ENCODE measurements around the gene TUT4. TPM values are rescaled to one million over a fixed set of nuclear protein-coding genes. Genes with fewer than 3 reads are reported as not detected.

TUT4 gene
- total and polyA plus RNA-seq, 2 experiments from 2014 or later = 69.9 to 116 TPM

GRCh38 chr1:52511439-52511838, 41.5 kb downstream of the TUT4 start:
- Histone ChIP-seq H3K9me2 (ENCODE audit: insufficient read depth) (no peaks in the 10 kb centered on the region), H3K4me2 (no peak overlapping the region), H3K4me1 (ENCODE audit: insufficient read depth) (no peaks in the 10 kb centered on the region), H2AFZ (no peak overlapping the region), H4K20me1 (replicated peaks; ENCODE audit: insufficient read depth) (no peaks in the 10 kb centered on the region; the same call in 1 of the 2 replicates), H3K27ac (ENCODE audit: low read depth) (no peak overlapping the region), H3F3A (replicated peaks; ENCODE audit: low read depth) (no peaks in the 10 kb centered on the region), H3K36me3 (ENCODE audit: insufficient read depth) (peaks cover 5% of the 10 kb centered on the region; the same call in 1 of the 2 replicates), H3K4me3 (no peak overlapping the region), H3K27me3 (ENCODE audit: insufficient read depth) (no peaks in the 10 kb centered on the region), H3K79me2 (replicated peaks; ENCODE audit: insufficient read depth) (0 out of 2 replicates have a peak, but pooled peaks cover 8% of the 10 kb centered on the region)
- DNase-seq (ENCODE audit: low spot score) (no peak), ATAC-seq (no peak)
- Mint-ChIP-seq H3K36me3 (ENCODE audit: low read depth) (no peaks in the 10 kb centered on the region; the same call in 2 of the 3 replicates), H3K9me3 (no peaks in the 10 kb centered on the region), H3K27me3 (ENCODE audit: insufficient read depth, low read depth, poor library complexity) (no peaks in the 10 kb centered on the region), H3K4me3 (no peak overlapping the region), H3K4me1 (no peaks in the 10 kb centered on the region), H3K27ac (no peak overlapping the region)
- TF ChIP-seq ETS1 (IDR thresholded peaks at IDR 0.05) (no peak), CREB1 (CRISPR knock-in tag; IDR thresholded peaks at IDR 0.05; ENCODE audit: low read depth) (no peak), JUNB (IDR thresholded peaks at IDR 0.05; ENCODE audit: unreplicated experiment) (no peak), ZNF462 (CRISPR knock-in tag; IDR thresholded peaks at IDR 0.05) (no peak), POLR2AphosphoS5 (IDR thresholded peaks at IDR 0.05; ENCODE audit: low read depth) (no peak), NANOG (IDR thresholded peaks at IDR 0.05; ENCODE audit: borderline replicate concordance) (no peak), STAT1 (IDR thresholded peaks at IDR 0.05; ENCODE audit: unreplicated experiment) (no peak), CTCF (conservative IDR thresholded peaks at IDR 0.05; ENCODE audit: low read depth in 2 of 2) (no peak), EZH2 (IDR thresholded peaks at IDR 0.05; ENCODE audit: low read depth, unreplicated experiment) (no peak), ZNF331 (CRISPR knock-in tag; IDR thresholded peaks at IDR 0.05; ENCODE audit: low read depth) (no peak), REST (IDR thresholded peaks at IDR 0.05; ENCODE audit: unreplicated experiment) (no peak), ZNF114 (CRISPR knock-in tag; IDR thresholded peaks at IDR 0.05) (no peak), EZH2phosphoT487 (IDR thresholded peaks at IDR 0.05; ENCODE audit: unreplicated experiment) (no peak)

Data from GM23338 (cell line).